ENCODE results near the gene NIM1K.

Gene NIM1K

GRCh38 chr5:43215073-43215631 lies 23.1 kb downstream of the NIM1K start:
- no peak for TF ChIP-seq CTCF (IDR thresholded peaks at IDR 0.05)
- no peak overlapping the region for H3K27ac ChIP-seq

GRCh38 chr5:43216941-43217340 lies 24.9 kb downstream of the NIM1K start:
- no peaks in the 10 kb centered on the region for H3K9me3 ChIP-seq
- no peak overlapping the region for H3K4me3 ChIP-seq
- no peak for TF ChIP-seq CTCF (IDR thresholded peaks at IDR 0.05)
- no peaks in the 10 kb centered on the region for H3K27me3 ChIP-seq
- H3K4me1 ChIP-seq: no peaks in the 10 kb centered on the region
- H3K36me3 ChIP-seq: no peaks in the 10 kb centered on the region
- no peak for DNase-seq
- intact Hi-C loops (cut with DNase I; ENCODE audit: low total_unique reads): no loop called here
- no peak overlapping the region for H3K27ac ChIP-seq

More at GRCh38 chr5:43215073-43215631, 23.1 kb downstream of the NIM1K start:
- DNase-seq: no peak
- no peaks in the 10 kb centered on the region for H3K27me3 ChIP-seq
- H3K36me3 ChIP-seq: no peaks in the 10 kb centered on the region
- intact Hi-C loops (cut with DNase I; ENCODE audit: low total_unique reads): no loop called here
- no peaks in the 10 kb centered on the region for H3K4me1 ChIP-seq
- no peaks in the 10 kb centered on the region for H3K9me3 ChIP-seq
- no peak overlapping the region for H3K4me3 ChIP-seq

GRCh38 chr5:43219120-43219519 lies 27.1 kb downstream of the NIM1K start:
- intact Hi-C loops (cut with DNase I; ENCODE audit: low total_unique reads): no loop called here

GRCh38 chr5:43221502-43221901 lies 29.5 kb downstream of the NIM1K start:
- Histone ChIP-seq H3K9me3 (no peaks in the 10 kb centered on the region), H3K27ac (no peak overlapping the region), H3K4me1 (no peaks in the 10 kb centered on the region), H3K36me3 (no peaks in the 10 kb centered on the region), H3K27me3 (no peaks in the 10 kb centered on the region), H3K4me3 (no peak overlapping the region)
- intact Hi-C loops (cut with DNase I; ENCODE audit: low total_unique reads): no loop called here
- no peak for TF ChIP-seq CTCF (IDR thresholded peaks at IDR 0.05)
- DNase-seq: no peak

More at GRCh38 chr5:43219120-43219519, 27.1 kb downstream of the NIM1K start:
- DNase-seq: no peak
- Histone ChIP-seq H3K4me1 (no peaks in the 10 kb centered on the region), H3K4me3 (no peak overlapping the region), H3K27me3 (no peaks in the 10 kb centered on the region), H3K27ac (no peak overlapping the region), H3K36me3 (no peaks in the 10 kb centered on the region), H3K9me3 (no peaks in the 10 kb centered on the region)
- TF ChIP-seq CTCF (IDR thresholded peaks at IDR 0.05): no peak

- TF ChIP-seq CTCF (IDR thresholded peaks at IDR 0.05): no peak
- Histone ChIP-seq H3K27ac (no peak overlapping the region), H3K4me1 (no peaks in the 10 kb centered on the region), H3K4me3 (no peak overlapping the region), H3K27me3 (no peaks in the 10 kb centered on the region), H3K36me3 (no peaks in the 10 kb centered on the region), H3K9me3 (no peaks in the 10 kb centered on the region)
- intact Hi-C loops (cut with DNase I; ENCODE audit: low total_unique reads): no loop called here
- DNase-seq: no peak
Measured at GRCh38 chr5:43225649-43226245, 33.7 kb downstream of the NIM1K start.
